Neuron (in vitro differentiated cells): ENCODE data around the gene IL12A.

ENCODE experiments used
- H2AFZ ChIP-seq: one replicate; pipeline ENCODE4 v1.6.1; 2013; ENCODE audit warnings: low read depth, mild to moderate bottlenecking, inconsistent platforms, low read length, moderate library complexity
- H3K27me3 ChIP-seq: one replicate; pipeline ENCODE4 v1.6.1; 2013; ENCODE audit warnings: low read length; ENCODE audit not compliant: insufficient read depth
- H3K36me3 ChIP-seq: one replicate; pipeline ENCODE4 v1.6.1; 2013; ENCODE audit warnings: low read length; ENCODE audit not compliant: insufficient read depth
- H3K4me1 ChIP-seq: one replicate; pipeline ENCODE4 v1.6.1; 2013; ENCODE audit warnings: low read length; ENCODE audit not compliant: insufficient read depth
- H3K4me3 ChIP-seq: 2 replicates; pipeline ENCODE4 v1.5.1; 2013; ENCODE audit warnings: mild to moderate bottlenecking, low read length, moderate library complexity
- H3K9me3 ChIP-seq: one replicate; pipeline ENCODE4 v1.6.1; 2013; ENCODE audit warnings: low read length

The IL12A gene

GRCh38 chr3:159988617-159989271 lies at the start of gene IL12A:
Gene IL12A, plus strand, starts transcription at chr3:159988835.
- peak within 1 kb of the TSS; percentile 82 for H2AFZ ChIP-seq
- H3K27me3 ChIP-seq, result peaks cover 14% of the 10 kb centered on the region
- H3K4me1 ChIP-seq, result no peaks in the 10 kb centered on the region
- H3K9me3 ChIP-seq, result no peaks in the 10 kb centered on the region
- peak within 1 kb of the TSS; percentile 45 for H3K4me3 ChIP-seq
- H3K36me3 ChIP-seq, result no peaks in the 10 kb centered on the region

GRCh38 chr3:159941038-159942000 lies 47.3 kb upstream of the IL12A start:
- H3K9me3 ChIP-seq, result no peaks in the 10 kb centered on the region
- H2AFZ ChIP-seq, result no peak overlapping the region
- H3K4me1 ChIP-seq, result no peaks in the 10 kb centered on the region
- H3K36me3 ChIP-seq, result no peaks in the 10 kb centered on the region
- peaks cover 3% of the 10 kb centered on the region for H3K27me3 ChIP-seq
- H3K4me3 ChIP-seq, result no peak overlapping the region

- Histone ChIP-seq H3K4me3 (no peak overlapping the region), H3K9me3 (no peaks in the 10 kb centered on the region), H3K36me3 (no peaks in the 10 kb centered on the region), H3K27me3 (peaks cover 5% of the 10 kb centered on the region), H3K4me1 (no peaks in the 10 kb centered on the region), H2AFZ (no peak overlapping the region)
Observed at GRCh38 chr3:159944781-159945180, 43.9 kb upstream of the IL12A start.

GRCh38 chr3:159945930-159946329 lies 42.7 kb upstream of the IL12A start:
- peaks cover 5% of the 10 kb centered on the region for H3K27me3 ChIP-seq
- H3K36me3 ChIP-seq, result no peaks in the 10 kb centered on the region
- no peak overlapping the region for H2AFZ ChIP-seq
- H3K4me3 ChIP-seq, result no peak overlapping the region
- H3K9me3 ChIP-seq, result no peaks in the 10 kb centered on the region
- no peaks in the 10 kb centered on the region for H3K4me1 ChIP-seq

GRCh38 chr3:159947220-159947619 lies 41.4 kb upstream of the IL12A start:
- no peak overlapping the region for H3K4me3 ChIP-seq
- peaks cover 5% of the 10 kb centered on the region for H3K27me3 ChIP-seq
- no peak overlapping the region for H2AFZ ChIP-seq
- no peaks in the 10 kb centered on the region for H3K9me3 ChIP-seq
- H3K36me3 ChIP-seq, result no peaks in the 10 kb centered on the region
- no peaks in the 10 kb centered on the region for H3K4me1 ChIP-seq

- H3K9me3 ChIP-seq, result no peaks in the 10 kb centered on the region
- H3K4me3 ChIP-seq, result no peak overlapping the region
- no peaks in the 10 kb centered on the region for H3K36me3 ChIP-seq
- no peak overlapping the region for H2AFZ ChIP-seq
- peaks cover 8% of the 10 kb centered on the region for H3K4me1 ChIP-seq
- H3K27me3 ChIP-seq, result peaks cover 5% of the 10 kb centered on the region
Observed at GRCh38 chr3:159948429-159949144, 40.0 kb upstream of the IL12A start.

GRCh38 chr3:159950156-159950898 lies 38.3 kb upstream of the IL12A start:
- no peaks in the 10 kb centered on the region for H3K36me3 ChIP-seq
- no peak overlapping the region for H2AFZ ChIP-seq
- H3K9me3 ChIP-seq, result no peaks in the 10 kb centered on the region
- peaks cover 17% of the 10 kb centered on the region for H3K4me1 ChIP-seq
- H3K4me3 ChIP-seq, result no peak overlapping the region
- peaks cover 5% of the 10 kb centered on the region for H3K27me3 ChIP-seq

- Histone ChIP-seq H3K4me1 (peaks cover 17% of the 10 kb centered on the region), H3K9me3 (no peaks in the 10 kb centered on the region), H2AFZ (no peak overlapping the region), H3K4me3 (no peak overlapping the region), H3K36me3 (no peaks in the 10 kb centered on the region), H3K27me3 (no peaks in the 10 kb centered on the region)
Observed at GRCh38 chr3:159951540-159951939, 37.1 kb upstream of the IL12A start.

GRCh38 chr3:159953325-159954085 lies 35.1 kb upstream of the IL12A start:
- H3K9me3 ChIP-seq, result no peaks in the 10 kb centered on the region
- no peak overlapping the region for H3K4me3 ChIP-seq
- H2AFZ ChIP-seq, result peak overlapping the region; percentile 41
- H3K27me3 ChIP-seq, result no peaks in the 10 kb centered on the region
- H3K36me3 ChIP-seq, result no peaks in the 10 kb centered on the region
- peaks cover 17% of the 10 kb centered on the region for H3K4me1 ChIP-seq

- H3K4me3 ChIP-seq, result no peak overlapping the region
- H3K27me3 ChIP-seq, result no peaks in the 10 kb centered on the region
- no peaks in the 10 kb centered on the region for H3K9me3 ChIP-seq
- H2AFZ ChIP-seq, result no peak overlapping the region
- peaks cover 6% of the 10 kb centered on the region for H3K4me1 ChIP-seq
- H3K36me3 ChIP-seq, result no peaks in the 10 kb centered on the region
Observed at GRCh38 chr3:159960188-159961148, 28.2 kb upstream of the IL12A start.

GRCh38 chr3:159964166-159964973 lies 24.3 kb upstream of the IL12A start:
- Histone ChIP-seq H3K9me3 (no peaks in the 10 kb centered on the region), H3K4me1 (peaks cover 6% of the 10 kb centered on the region), H3K36me3 (no peaks in the 10 kb centered on the region), H2AFZ (no peak overlapping the region), H3K27me3 (no peaks in the 10 kb centered on the region), H3K4me3 (no peak overlapping the region)
